A549 (cell line): ENCODE results near the gene INSIG1. TPM values are rescaled to one million over a fixed set of nuclear protein-coding genes. Genes with fewer than 3 reads are reported as not detected.

ENCODE experiments used
- ATAC-seq, 2 experiments: fragments of 200-7000 bp in 1 of 2; fragments of >200 bp in 1 of 2; cut with Nextera tagmentation in 1 of 2; cut with Tn5 transposase in 1 of 2; 3 replicates each; pipeline versions ENCODE4 v1.8.0 to v1.9.1; 2018 to 2020; ENCODE audit warnings: mild to moderate bottlenecking in 1 of 2, moderate library complexity in 1 of 2
- CTCF ChIA-PET: fragments of 300-600 bp; sonication (Branson Sonifier 250); formaldehyde crosslinking; extraction: SDS; loops from one replicate; lab custom pipeline; 2021; ENCODE audit warnings: antibody characterized with exemption, inconsistent platforms; lab: Yijun Ruan, JAX
- POLR2A ChIA-PET: fragments of 350-600 bp; formaldehyde crosslinking; extraction: SDS; loops from one replicate; lab custom pipeline; 2021; ENCODE audit warnings: antibody characterized with exemption, inconsistent platforms; lab: Yijun Ruan, JAX
- DNase-seq, 2 experiments: peaks; one replicate each; pipeline versions ENCODE4 v3.0.0 to v3.0.0-alpha.2; 2011 to 2016; ENCODE audit warnings: low read depth in 1 of 2, low spot score in 1 of 2
- FAIRE-seq: peaks from 2 replicates; lab custom pipeline; 2011; peaks lifted over from hg19 to GRCh38; lab: Jason Lieb, UNC
- H3K27ac ChIP-seq, 2 experiments: fragments of >200 bp; sonication (Bioruptor Twin); formaldehyde crosslinking; 3 replicates each; pipeline ENCODE4 v1.5.1; 2016 to 2017
- H3K4me1 ChIP-seq: fragments of >200 bp; sonication (Bioruptor Twin); formaldehyde crosslinking; 3 replicates; pipeline ENCODE4 v1.6.1; 2016
- H3K4me2 ChIP-seq: fragments of >200 bp; sonication (Bioruptor Twin); formaldehyde crosslinking; 3 replicates; pipeline ENCODE4 v1.6.1; 2016
- H3K4me3 ChIP-seq: fragments of >200 bp; sonication (Bioruptor Twin); formaldehyde crosslinking; 3 replicates; pipeline ENCODE4 v1.5.1; 2016
- H3K9me3 ChIP-seq: fragments of >200 bp; sonication (Bioruptor Twin); formaldehyde crosslinking; 3 replicates; pipeline ENCODE4 v1.6.1; 2016
- BCL3 ChIP-seq: fragments of >200 bp; sonication (Bioruptor Twin); formaldehyde crosslinking; IDR thresholded peaks from 3 replicates; pipeline ENCODE4 v1.6.1; 2016
- CHD4 ChIP-seq: fragments of 200-600 bp; sonication (generic); IDR thresholded peaks from 2 replicates; pipeline ENCODE4 v1.6.1; 2016; ENCODE audit warnings: antibody characterized with exemption, mild to moderate bottlenecking, borderline replicate concordance
- CTCF ChIP-seq: fragments of >200 bp; sonication (Bioruptor Twin); formaldehyde crosslinking; IDR thresholded peaks from 3 replicates; pipeline ENCODE4 v1.5.1; 2016
- EHMT2 ChIP-seq: fragments of 200-600 bp; sonication (generic); IDR thresholded peaks from 2 replicates; pipeline ENCODE4 v1.6.1; 2016; ENCODE audit warnings: antibody characterized with exemption, low read depth, mild to moderate bottlenecking, moderate library complexity
- EP300 ChIP-seq, 2 experiments: fragments of >200 bp; sonication (Bioruptor Twin); formaldehyde crosslinking; IDR thresholded peaks; 2 replicates in 1 of 2; 3 replicates in 1 of 2; pipeline ENCODE4 v1.6.1; 2016 to 2017
- HDAC2 ChIP-seq: fragments of 200-600 bp; sonication (generic); IDR thresholded peaks from 2 replicates; pipeline ENCODE4 v1.6.1; 2016
- HOXA7 ChIP-seq: fragments of 250-450 bp; sonication (Bioruptor Pico); IDR thresholded peaks from 2 replicates; pipeline ENCODE4 v1.5.0; 2020; ENCODE audit warnings: mild to moderate bottlenecking, moderate library complexity
- HOXB5 ChIP-seq: fragments of 250-450 bp; sonication (Bioruptor Pico); IDR thresholded peaks from 2 replicates; pipeline ENCODE4 v1.5.0; 2020; ENCODE audit warnings: mild to moderate bottlenecking, moderate library complexity
- JUN ChIP-seq, 2 experiments: fragments of >200 bp; sonication (Bioruptor Twin); formaldehyde crosslinking; IDR thresholded peaks; 2 replicates in 1 of 2; 3 replicates in 1 of 2; pipeline ENCODE4 v1.6.1; 2016 to 2017
- JUNB ChIP-seq: fragments of >200 bp; sonication (Bioruptor Twin); formaldehyde crosslinking; IDR thresholded peaks from 2 replicates; pipeline ENCODE4 v1.6.1; 2016
- MAFK ChIP-seq: fragments of 450-650 bp; IDR thresholded peaks from 2 replicates; pipeline ENCODE4 v1.6.1; 2014; ENCODE audit not compliant: partially characterized antibody
- MAX ChIP-seq: IDR thresholded peaks from 2 replicates; pipeline ENCODE4 v1.6.1; 2012
- PHF8 ChIP-seq: fragments of 200-600 bp; sonication (generic); IDR thresholded peaks from 2 replicates; pipeline ENCODE4 v1.6.1; 2016; ENCODE audit warnings: low read depth, mild to moderate bottlenecking, antibody characterized with exemption, moderate library complexity, borderline replicate concordance
- RAD21 ChIP-seq, 2 experiments: fragments of >200 bp in 1 of 2; sonication (Bioruptor Twin) in 1 of 2; formaldehyde crosslinking in 1 of 2; IDR thresholded peaks in 1 of 2; conservative IDR thresholded peaks in 1 of 2; 2 replicates in 1 of 2; 3 replicates in 1 of 2; pipeline ENCODE4 v1.6.1; 2012 to 2018; ENCODE audit warnings: inconsistent platforms in 1 of 2
- RARB ChIP-seq: fragments of 250-450 bp; sonication (Bioruptor Pico); IDR thresholded peaks from 2 replicates; pipeline ENCODE4 v1.8.0; 2021; ENCODE audit warnings: mild to moderate bottlenecking, moderate library complexity
- RCOR1 ChIP-seq: fragments of 150-350 bp; IDR thresholded peaks from 2 replicates; pipeline ENCODE4 v1.6.1; 2014; ENCODE audit warnings: antibody characterized with exemption, low read length, low read depth
- SMC3 ChIP-seq: fragments of >200 bp; sonication (Bioruptor Twin); formaldehyde crosslinking; IDR thresholded peaks from 3 replicates; pipeline ENCODE4 v1.6.1; 2018; ENCODE audit warnings: inconsistent platforms
- WGBS: methylation state at CpG from one replicate; pipeline ENCODE4 v1.1.6; 2017; ENCODE audit errors: missing lambda C conversion rate; 5-methylcytosine and 5-hydroxymethylcytosine counted together
- polyA plus RNA-seq, 4 experiments: library from polyadenylated mRNA; depleted of rRNA in 3 of 4; stranded (reverse); fragments of >200 nt; fragmentation: RNase III in 1 of 4; extraction: RNeasy Plus Mini Kit Qiagen cat#74134 plus additional on column Dnase treatment in 1 of 4; gene quantifications; 2 replicates in 3 of 4; 3 replicates in 1 of 4; pipeline ENCODE4 v1.2.3, GENCODE V29; 2011 to 2017

Gene INSIG1
- polyA plus RNA-seq, 2 of the 4 experiments (the other 2 are of a cell fraction) = 19.7 to 33.4 TPM

- FAIRE-seq (peak; percentile 36), DNase-seq (peak; percentile 29 to 43), ATAC-seq (peak; percentile 58 to 83; a peak in 3 of 6 replicates)
- ChIA-PET POLR2A (no interaction called here), CTCF (interaction anchor here (0.6 to 4.8 kb wide), 26 partner anchors 12 to 453 kb away, joined by 3 to 51 read pairs (median 3); partner anchors contain the start of gene CNPY1)
- Histone ChIP-seq H3K9me3 (no peaks in the 10 kb centered on the region), H3K4me2 (no peak overlapping the region), H3K4me3 (no peak overlapping the region), H3K4me1 (no peaks in the 10 kb centered on the region), H3K27ac (no peak overlapping the region)
- no peak for TF ChIP-seq EHMT2
- TF ChIP-seq EP300 (IDR thresholded peaks at IDR 0.05) = no peak
- TF ChIP-seq RAD21 (conservative IDR thresholded peaks at IDR 0.05 in 1 of 2, IDR thresholded peaks at IDR 0.05 in 1 of 2) = peak; percentile 36 to 44; a peak in 3 of 5 replicates
- TF ChIP-seq CHD4 = no peak
- peak; percentile 52 for TF ChIP-seq SMC3
- TF ChIP-seq PHF8 = no peak
- TF ChIP-seq JUNB = no peak
- no peak for TF ChIP-seq HDAC2
- no peak for TF ChIP-seq HOXB5
- peak; percentile 58 for TF ChIP-seq CTCF
- no peak for TF ChIP-seq JUN (IDR thresholded peaks at IDR 0.05)
- TF ChIP-seq RCOR1 = no peak
- no peak for TF ChIP-seq RARB (CRISPR knock-in tag)
- 30% methylated on average over 14 of the region's 14 CpGs for WGBS
Measured at GRCh38 chr7:155356323-155357105, 58.8 kb downstream of the INSIG1 start.

GRCh38 chr7:155357573-155358041, 59.9 kb downstream of the INSIG1 start:
- ATAC-seq (no peak), FAIRE-seq (no peak), DNase-seq (no peak)
- TF ChIP-seq MAX = no peak
- no peak for TF ChIP-seq RARB (CRISPR knock-in tag)
- ChIA-PET POLR2A (no interaction called here), CTCF (interaction anchor here (0.7 to 4.8 kb wide), 21 partner anchors 12 to 454 kb away, joined by 3 to 51 read pairs (median 6); partner anchors contain the start of gene CNPY1)
- no peaks in the 10 kb centered on the region for H3K4me1 ChIP-seq
- WGBS = 58% methylated on average over 14 of the region's 14 CpGs
- no peak overlapping the region for H3K4me3 ChIP-seq
- H3K27ac ChIP-seq = no peak overlapping the region
- no peaks in the 10 kb centered on the region for H3K9me3 ChIP-seq
- H3K4me2 ChIP-seq = no peak overlapping the region

- no peaks in the 10 kb centered on the region for H3K9me3 ChIP-seq
- 42% methylated on average over 27 of the region's 40 CpGs for WGBS
- TF ChIP-seq MAFK (no peak), HOXA7 (CRISPR knock-in tag) (no peak), HDAC2 (no peak), RAD21 (conservative IDR thresholded peaks at IDR 0.05 in 1 of 2, IDR thresholded peaks at IDR 0.05 in 1 of 2) (no peak), EHMT2 (no peak), BCL3 (no peak)
- TF ChIP-seq, all 56 proteins: peak for 0
- H3K4me2 ChIP-seq = no peak overlapping the region
- H3K4me1 ChIP-seq = no peaks in the 10 kb centered on the region
- no peak overlapping the region for H3K4me3 ChIP-seq
- no peak for FAIRE-seq
- no peak overlapping the region for H3K27ac ChIP-seq
- ChIA-PET CTCF (interaction anchor here (0.6 to 4.8 kb wide), 15 partner anchors 11 to 445 kb away, joined by 3 to 51 read pairs (median 7); no protein-coding TSS in a partner anchor), POLR2A (no interaction called here)
- ATAC-seq = peak; percentile 44 to 47; a peak in 3 of 6 replicates
- no peak for DNase-seq
Measured at GRCh38 chr7:155358066-155358947, 60.6 kb downstream of the INSIG1 start.
